ENCODE measurements around the gene SH3RF3.

The SH3RF3 gene

DNA sequence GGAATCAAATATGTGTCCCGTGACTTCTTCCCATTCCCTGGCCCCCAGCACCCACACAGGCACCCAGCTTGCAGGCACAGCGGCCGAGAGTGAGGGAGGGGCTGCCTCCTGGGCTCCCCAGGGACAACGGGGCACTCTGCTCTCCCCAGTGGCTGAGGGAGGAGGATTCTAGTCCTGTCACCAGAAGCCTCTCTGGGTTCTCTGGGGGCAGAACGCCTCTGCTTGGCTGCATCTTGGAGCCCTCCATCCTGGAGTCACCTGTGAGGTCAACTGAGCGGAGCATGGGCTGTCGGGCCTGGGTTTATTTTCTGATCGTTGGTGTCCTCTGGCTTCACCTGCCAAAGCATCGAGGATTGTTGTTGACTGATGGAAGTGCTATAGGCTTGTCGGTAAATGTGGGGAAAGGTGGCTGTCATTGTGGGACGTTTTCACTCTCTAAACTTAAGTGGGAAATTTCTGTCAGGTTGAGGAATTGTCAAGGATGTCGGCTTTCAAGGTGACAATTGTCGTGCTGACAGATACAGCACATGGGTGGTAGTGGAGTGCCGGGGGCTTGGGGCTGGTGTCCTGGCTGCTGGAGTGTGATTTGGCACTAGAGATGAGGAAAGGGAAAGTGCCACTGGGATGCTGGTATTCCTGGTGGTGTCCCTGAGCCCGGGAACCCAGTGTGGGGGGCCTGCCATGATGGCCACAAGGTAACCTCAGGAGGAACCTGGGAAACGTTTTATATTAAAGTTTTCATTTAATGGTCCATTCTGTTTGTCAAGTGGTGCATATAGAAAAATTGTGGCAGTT, 13.6 kb downstream of the SH3RF3 start:
- no peak for DNase-seq (ENCODE audit: low read depth)
- no peak for TF ChIP-seq CTCF (IDR thresholded peaks at IDR 0.05; ENCODE audit: low read length, missing control alignments)
- no peak overlapping the region for H3K4me3 ChIP-seq (replicated peaks; ENCODE audit: low read depth, low read length)

DNA sequence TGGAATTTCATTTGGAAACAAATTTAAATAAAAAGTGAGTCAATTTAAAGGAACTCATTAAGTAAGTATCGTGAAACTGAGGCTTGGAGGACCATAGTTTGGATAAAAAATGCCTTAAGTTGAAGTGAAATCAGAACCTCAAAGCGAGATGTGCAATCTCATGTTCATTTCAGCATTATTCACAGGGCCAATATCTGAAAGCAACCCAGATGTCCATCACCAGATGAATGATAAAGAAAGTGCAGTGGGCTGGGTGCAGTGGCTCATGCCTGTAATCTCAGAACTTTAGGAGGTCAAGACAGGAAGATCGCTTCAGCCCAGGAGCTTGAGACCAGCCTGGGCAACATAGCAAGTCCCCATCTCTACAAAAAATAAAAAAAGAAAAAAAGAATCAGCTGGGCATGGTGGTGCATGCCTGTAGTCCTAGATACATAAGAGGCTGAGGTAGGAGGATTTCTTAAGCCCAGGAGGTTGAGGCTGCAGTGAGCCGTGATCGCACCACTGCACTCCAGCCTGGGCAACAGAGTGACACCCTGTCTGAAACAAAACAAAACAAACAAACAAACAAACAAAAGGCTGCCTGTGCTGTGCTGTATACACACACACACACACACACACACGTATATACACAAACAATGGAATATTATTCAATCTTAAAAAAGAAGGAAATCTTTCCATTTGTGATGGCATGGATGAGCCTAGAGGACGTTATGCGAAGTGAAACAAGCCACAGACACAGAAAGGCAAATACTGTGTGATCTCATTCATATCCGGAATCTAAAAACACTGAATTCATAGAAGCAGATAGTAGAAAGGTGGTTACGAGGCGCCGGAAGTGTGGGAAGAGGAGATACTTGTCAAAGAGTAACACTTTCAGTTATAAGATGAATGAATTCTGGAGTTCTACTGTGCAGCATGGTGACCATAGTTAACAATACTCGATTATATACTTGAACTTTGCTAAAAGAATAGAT, 14.5 kb downstream of the SH3RF3 start:
- no peak for DNase-seq (ENCODE audit: low read depth)
- H3K4me3 ChIP-seq (replicated peaks; ENCODE audit: low read depth, low read length): no peak overlapping the region
- no peak for TF ChIP-seq CTCF (IDR thresholded peaks at IDR 0.05; ENCODE audit: low read length, missing control alignments)

GRCh38 chr2:109144271-109144670, 15.3 kb downstream of the SH3RF3 start:
- DNase-seq (ENCODE audit: low read depth): no peak
- TF ChIP-seq CTCF (IDR thresholded peaks at IDR 0.05; ENCODE audit: low read length, missing control alignments): no peak
- H3K4me3 ChIP-seq (replicated peaks; ENCODE audit: low read depth, low read length): no peak overlapping the region

GRCh38 chr2:109144721-109145120, 15.7 kb downstream of the SH3RF3 start:
- TF ChIP-seq CTCF (IDR thresholded peaks at IDR 0.05; ENCODE audit: low read length, missing control alignments): no peak
- no peak for DNase-seq (ENCODE audit: low read depth)
- no peak overlapping the region for H3K4me3 ChIP-seq (replicated peaks; ENCODE audit: low read depth, low read length)

DNA sequence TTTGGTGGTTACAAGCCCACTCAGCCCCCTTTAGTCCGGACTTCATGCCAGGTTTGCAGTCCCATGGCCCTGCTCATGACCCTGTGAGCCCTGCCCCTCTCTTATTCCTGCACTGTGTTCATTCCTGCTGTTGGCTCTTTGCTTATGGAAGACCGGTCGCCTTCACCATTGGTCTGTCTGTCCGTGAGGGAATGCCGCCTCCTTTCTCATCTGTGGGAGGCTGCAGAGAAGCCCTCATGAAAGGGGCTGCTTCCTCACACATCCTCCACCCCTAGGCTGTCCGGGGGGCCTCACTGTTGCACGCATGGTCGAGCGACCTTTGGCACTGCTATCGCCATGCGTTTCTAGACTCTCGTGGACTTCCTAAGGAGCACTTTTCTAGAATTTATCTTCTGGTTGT, 16.3 kb downstream of the SH3RF3 start:
- TF ChIP-seq CTCF (IDR thresholded peaks at IDR 0.05; ENCODE audit: low read length, missing control alignments): no peak
- DNase-seq (ENCODE audit: low read depth): no peak
- no peak overlapping the region for H3K4me3 ChIP-seq (replicated peaks; ENCODE audit: low read depth, low read length)

DNA sequence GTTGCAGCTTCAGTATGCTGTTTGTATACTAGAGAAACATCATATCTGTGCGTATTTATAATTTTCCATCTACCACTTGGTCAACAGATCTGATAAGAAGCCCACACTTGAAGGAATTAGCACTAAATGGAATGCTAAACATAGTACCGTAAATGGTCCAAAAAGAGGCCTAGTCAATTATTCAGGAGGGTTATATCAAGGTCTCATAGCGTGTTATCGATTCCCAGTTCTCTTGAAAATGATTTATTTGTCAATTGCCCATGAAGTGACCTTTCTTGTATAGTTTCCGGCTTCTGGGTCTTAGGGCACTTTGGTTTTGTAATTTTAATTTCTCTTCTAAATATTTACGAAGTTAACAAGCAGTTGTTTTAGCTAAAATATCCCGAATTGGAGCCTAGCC, 18.4 kb downstream of the SH3RF3 start:
- no peak overlapping the region for H3K4me3 ChIP-seq (replicated peaks; ENCODE audit: low read depth, low read length)
- no peak for TF ChIP-seq CTCF (IDR thresholded peaks at IDR 0.05; ENCODE audit: low read length, missing control alignments)
- no peak for DNase-seq (ENCODE audit: low read depth)
